BE2C (cell line): ENCODE measurements around the gene UBR3.

Experiments used
- DNase-seq: peaks from one replicate; pipeline ENCODE4 v3.0.0-alpha.2; 2020
- H3K27me3 ChIP-seq: fragments of 250-450 bp; sonication (Bioruptor Pico); 2 replicates; pipeline ENCODE4 v1.5.1; 2020; ENCODE audit warnings: mild to moderate bottlenecking
- H3K36me3 ChIP-seq: fragments of 250-450 bp; sonication (Bioruptor Pico); 2 replicates; pipeline ENCODE4 v1.5.1; 2020; ENCODE audit warnings: mild to moderate bottlenecking
- H3K4me1 ChIP-seq: fragments of 250-450 bp; sonication (Bioruptor Pico); 2 replicates; pipeline ENCODE4 v1.5.1; 2020
- H3K4me3 ChIP-seq: 2 replicates; pipeline ENCODE4 v1.5.1; 2011; ENCODE audit warnings: low read depth, low read length
- H3K9me3 ChIP-seq: fragments of 250-450 bp; sonication (Bioruptor Pico); 2 replicates; pipeline ENCODE4 v1.5.1; 2020
- CTCF ChIP-seq: IDR thresholded peaks from 2 replicates; pipeline ENCODE4 v1.5.1; 2012; ENCODE audit warnings: mild to moderate bottlenecking, low read depth, low read length

Gene UBR3

GRCh38 chr2:169900686-169901085 is 73.4 kb downstream of the UBR3 start:
- H3K4me1 ChIP-seq: no peaks in the 10 kb centered on the region
- no peaks in the 10 kb centered on the region for H3K36me3 ChIP-seq
- no peak overlapping the region for H3K4me3 ChIP-seq
- DNase-seq: no peak
- TF ChIP-seq CTCF: no peak
- no peaks in the 10 kb centered on the region for H3K9me3 ChIP-seq
- H3K27me3 ChIP-seq: no peaks in the 10 kb centered on the region

- H3K4me1 ChIP-seq: no peaks in the 10 kb centered on the region
- no peaks in the 10 kb centered on the region for H3K36me3 ChIP-seq
- no peak overlapping the region for H3K4me3 ChIP-seq
- DNase-seq: no peak
- no peaks in the 10 kb centered on the region for H3K27me3 ChIP-seq
- H3K9me3 ChIP-seq: no peaks in the 10 kb centered on the region
- TF ChIP-seq CTCF: no peak
These were observed 79.5 kb downstream of the UBR3 start for GRCh38 chr2:169906731-169907130.

- H3K4me3 ChIP-seq: no peak overlapping the region
- no peaks in the 10 kb centered on the region for H3K4me1 ChIP-seq
- no peaks in the 10 kb centered on the region for H3K36me3 ChIP-seq
- no peaks in the 10 kb centered on the region for H3K9me3 ChIP-seq
- H3K27me3 ChIP-seq: no peaks in the 10 kb centered on the region
- no peak for TF ChIP-seq CTCF
- no peak for DNase-seq
These were observed 82.1 kb downstream of the UBR3 start for GRCh38 chr2:169909376-169909775.

GRCh38 chr2:169910109-169910799 is 83.0 kb downstream of the UBR3 start:
- Histone ChIP-seq H3K4me1 (no peaks in the 10 kb centered on the region), H3K9me3 (no peaks in the 10 kb centered on the region), H3K36me3 (no peaks in the 10 kb centered on the region), H3K4me3 (no peak overlapping the region), H3K27me3 (no peaks in the 10 kb centered on the region)
- no peak for DNase-seq
- no peak for TF ChIP-seq CTCF

- TF ChIP-seq CTCF: no peak
- H3K9me3 ChIP-seq: no peaks in the 10 kb centered on the region
- no peaks in the 10 kb centered on the region for H3K4me1 ChIP-seq
- H3K36me3 ChIP-seq: no peaks in the 10 kb centered on the region
- no peaks in the 10 kb centered on the region for H3K27me3 ChIP-seq
- H3K4me3 ChIP-seq: no peak overlapping the region
- DNase-seq: no peak
These were observed 83.9 kb downstream of the UBR3 start for GRCh38 chr2:169911119-169911518.

- TF ChIP-seq CTCF: no peak
- no peaks in the 10 kb centered on the region for H3K27me3 ChIP-seq
- no peak for DNase-seq
- H3K9me3 ChIP-seq: no peaks in the 10 kb centered on the region
- no peaks in the 10 kb centered on the region for H3K4me1 ChIP-seq
- no peak overlapping the region for H3K4me3 ChIP-seq
- H3K36me3 ChIP-seq: no peaks in the 10 kb centered on the region
These were observed 89.4 kb downstream of the UBR3 start for GRCh38 chr2:169916623-169917022.
